Measurements from ENCODE around the gene CDC5L.

GRCh38 chr6:44430326-44430725 lies 42.8 kb downstream of the CDC5L start:
- TF ChIP-seq CTCF (IDR thresholded peaks at IDR 0.05; ENCODE audit: insufficient read depth, low read length, poor library complexity, severe bottlenecking) (no peak), EZH2phosphoT487 (conservative IDR thresholded peaks at IDR 0.05; ENCODE audit: low read length) (no peak)
